Neuronal stem cell (in vitro differentiated cells): ENCODE data around the gene PIEZO2.

Experiments used
- DNase-seq: peaks from one replicate; pipeline ENCODE4 v3.0.0-alpha.2; 2013; ENCODE audit warnings: low spot score
- H2AFZ ChIP-seq: one replicate; pipeline ENCODE4 v1.6.1; 2013; ENCODE audit warnings: mild to moderate bottlenecking, low read length, inconsistent platforms
- H2AK5ac ChIP-seq: 2 replicates; pipeline ENCODE4 v1.6.1; 2013; ENCODE audit warnings: low read depth, mild to moderate bottlenecking, inconsistent platforms, low read length, moderate library complexity, mixed read lengths
- H2BK120ac ChIP-seq: 2 replicates; pipeline ENCODE4 v1.6.1; 2013; ENCODE audit warnings: low read depth, mild to moderate bottlenecking, inconsistent platforms, low read length, moderate library complexity, mixed read lengths
- H2BK12ac ChIP-seq: one replicate; pipeline ENCODE4 v1.6.1; 2013; ENCODE audit warnings: low read length, inconsistent platforms
- H2BK15ac ChIP-seq: 2 replicates; pipeline ENCODE4 v1.6.1; 2013; ENCODE audit warnings: mild to moderate bottlenecking, low read length, inconsistent platforms, mixed read lengths
- H2BK5ac ChIP-seq: one replicate; pipeline ENCODE4 v1.6.1; 2013; ENCODE audit warnings: inconsistent platforms, mild to moderate bottlenecking, low read length, moderate library complexity
- H3K14ac ChIP-seq: one replicate; pipeline ENCODE4 v1.6.1; 2013; ENCODE audit warnings: low read length, inconsistent platforms
- H3K18ac ChIP-seq: 2 replicates; pipeline ENCODE4 v1.6.1; 2013; ENCODE audit warnings: low read length, inconsistent platforms
- H3K23ac ChIP-seq: 2 replicates; pipeline ENCODE4 v1.6.1; 2013; ENCODE audit warnings: low read depth, mild to moderate bottlenecking, mixed read lengths, low read length, inconsistent platforms; ENCODE audit not compliant: poor library complexity
- H3K27ac ChIP-seq: replicated peaks from 3 replicates; pipeline ENCODE4 v1.5.1; 2013; ENCODE audit warnings: low read length, inconsistent platforms
- H3K27me3 ChIP-seq, 3 experiments: 2 replicates each; pipeline ENCODE4 v1.6.1; 2013; ENCODE audit warnings: low read length in 3 of 3, mild to moderate bottlenecking in 2 of 3, inconsistent platforms in 1 of 3, low read depth in 1 of 3, mixed read lengths in 1 of 3, moderate library complexity in 1 of 3; ENCODE audit not compliant: control insufficient read depth in 3 of 3, insufficient read depth in 3 of 3
- H3K36me3 ChIP-seq, 2 donors: replicated peaks in 1 of 2; 2 replicates each; pipeline ENCODE4 v1.6.1; 2013; ENCODE audit warnings: low read length in 2 of 2; ENCODE audit not compliant: control insufficient read depth in 2 of 2, insufficient read depth in 2 of 2
- H3K4ac ChIP-seq: 2 replicates; pipeline ENCODE4 v1.6.1; 2013; ENCODE audit warnings: inconsistent platforms, mild to moderate bottlenecking, low read length, moderate library complexity
- H3K4me1 ChIP-seq, 2 donors: 1 replicate in 1 of 2; 2 replicates in 1 of 2; pipeline ENCODE4 v1.6.1; 2013; ENCODE audit warnings: low read length in 2 of 2, low read depth in 1 of 2; ENCODE audit not compliant: control insufficient read depth in 2 of 2, insufficient read depth in 1 of 2
- H3K4me2 ChIP-seq: one replicate; pipeline ENCODE4 v1.6.1; 2013; ENCODE audit warnings: mild to moderate bottlenecking, low read length, inconsistent platforms; ENCODE audit not compliant: insufficient read depth, poor library complexity, severe bottlenecking
- H3K4me3 ChIP-seq, 2 donors: 2 replicates each; pipeline ENCODE4 v1.5.1; 2013; ENCODE audit warnings: low read length in 2 of 2, mild to moderate bottlenecking in 2 of 2, inconsistent platforms in 1 of 2, moderate library complexity in 1 of 2
- H3K79me1 ChIP-seq: one replicate; pipeline ENCODE4 v1.6.1; 2013; ENCODE audit warnings: low read depth, mild to moderate bottlenecking, inconsistent platforms, low read length, moderate library complexity
- H3K9ac ChIP-seq: one replicate; pipeline ENCODE4 v1.6.1; 2013; ENCODE audit warnings: mild to moderate bottlenecking, low read depth, low read length, inconsistent platforms; ENCODE audit not compliant: poor library complexity
- H3K9me3 ChIP-seq, 2 donors: replicated peaks in 1 of 2; 2 replicates each; pipeline versions ENCODE3 to v1.6.1; 2013; ENCODE audit warnings: low read length in 2 of 2, mild to moderate bottlenecking in 2 of 2, inconsistent platforms in 1 of 2, low read depth in 1 of 2, mixed read lengths in 1 of 2, moderate library complexity in 1 of 2; ENCODE audit not compliant: control insufficient read depth in 2 of 2, insufficient read depth in 1 of 2
- H4K8ac ChIP-seq: one replicate; pipeline ENCODE4 v1.6.1; 2013; ENCODE audit warnings: low read depth, mild to moderate bottlenecking, inconsistent platforms, low read length, moderate library complexity
- H4K91ac ChIP-seq: one replicate; pipeline ENCODE4 v1.6.1; 2013; ENCODE audit warnings: low read length, low read depth, mild to moderate bottlenecking, inconsistent platforms; ENCODE audit not compliant: poor library complexity
- WGBS, 2 donors: extraction: QIAGEN DNeasy Blood & Tissue Kit; methylation state at CpG; one replicate each; pipeline ENCODE4 v1.1.7; 2013; ENCODE audit warnings: missing lambda C conversion rate in 2 of 2, mixed read lengths in 1 of 2; ENCODE audit not compliant: insufficient read length in 2 of 2, insufficient replicate concordance in 1 of 2; ENCODE audit errors: extremely low coverage in 2 of 2; 5-methylcytosine and 5-hydroxymethylcytosine counted together

PIEZO2 gene

DNA sequence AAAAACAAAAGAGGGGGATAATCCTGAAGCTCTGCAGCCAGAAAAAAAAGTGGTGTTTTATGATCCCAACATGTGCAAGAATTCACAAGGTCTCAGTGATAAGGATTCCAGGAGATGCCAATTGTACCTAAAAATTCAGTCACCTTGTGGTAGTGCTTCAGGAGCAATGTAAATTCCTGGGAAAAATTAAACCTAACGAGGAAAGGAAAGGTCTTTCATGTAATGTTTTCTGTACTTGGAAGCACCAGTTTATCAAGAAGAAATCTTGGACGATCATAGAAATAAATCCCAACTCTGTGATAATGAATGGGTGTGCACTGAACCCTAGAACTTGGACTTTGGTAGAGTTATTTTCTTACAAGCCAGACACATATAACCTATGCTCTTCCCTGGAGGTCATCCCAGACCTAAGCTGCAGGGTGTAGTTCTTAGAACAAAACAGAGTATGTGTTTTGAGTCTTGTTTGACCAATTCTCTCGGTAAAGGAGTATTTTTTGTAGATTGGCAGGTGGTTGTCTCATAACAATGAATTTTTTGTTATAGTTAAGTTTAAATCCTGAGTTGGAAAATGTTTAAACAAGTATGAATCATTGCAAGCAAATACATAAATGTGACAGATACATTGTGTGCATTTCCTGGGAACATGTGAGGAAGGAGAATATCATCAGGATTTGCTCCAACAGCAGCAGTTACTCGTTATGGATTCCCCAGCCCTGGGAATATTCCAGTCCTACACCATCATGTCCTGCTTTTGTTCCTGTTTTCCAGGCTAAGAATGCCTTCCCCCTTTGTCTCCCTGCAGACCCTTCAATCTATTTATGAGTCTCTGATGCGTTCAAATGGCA, 399.0 kb downstream of the PIEZO2 start:
- Histone ChIP-seq H2BK12ac (no peak overlapping the region), H3K79me1 (no peaks in the 10 kb centered on the region), H4K8ac (no peak overlapping the region), H4K91ac (no peak overlapping the region), H2AFZ (no peak overlapping the region), H2BK5ac (no peak overlapping the region), H3K14ac (no peak overlapping the region), H3K9me3 (no peaks in the 10 kb centered on the region), H3K27ac (no peak overlapping the region), H3K9ac (no peak overlapping the region), H3K4me3 (no peak overlapping the region), H2BK120ac (no peak overlapping the region), H3K4me1 (peaks cover 0 to 8% of the 10 kb centered on the region in 2 donors), H2AK5ac (no peak overlapping the region), H3K18ac (no peak overlapping the region), H3K23ac (no peak overlapping the region), H3K36me3 (no peaks in the 10 kb centered on the region), H3K27me3 (no peaks in the 10 kb centered on the region), H2BK15ac (no peak overlapping the region), H3K4me2 (no peak overlapping the region), H3K4ac (no peak overlapping the region)
- no peak for DNase-seq
- WGBS, 2 donors = no CpG with 5 or more reads among the region's 5 CpGs

- WGBS, 2 donors = no CpG with 5 or more reads among the region's 1 CpG
- no peak overlapping the region for H3K4ac ChIP-seq
- H2AK5ac ChIP-seq = no peak overlapping the region
- H3K27me3 ChIP-seq = no peaks in the 10 kb centered on the region
- no peak overlapping the region for H4K91ac ChIP-seq
- peaks cover 0 to 8% of the 10 kb centered on the region in 2 donors for H3K4me1 ChIP-seq
- no peak overlapping the region for H4K8ac ChIP-seq
- H3K27ac ChIP-seq = no peak overlapping the region
- H2AFZ ChIP-seq = no peak overlapping the region
- H3K4me2 ChIP-seq = no peak overlapping the region
- H3K36me3 ChIP-seq = no peaks in the 10 kb centered on the region
- no peak overlapping the region for H3K23ac ChIP-seq
- no peak for DNase-seq
- H2BK12ac ChIP-seq = no peak overlapping the region
- no peak overlapping the region for H3K14ac ChIP-seq
- H2BK5ac ChIP-seq = no peak overlapping the region
- H3K79me1 ChIP-seq = no peaks in the 10 kb centered on the region
- no peak overlapping the region for H2BK120ac ChIP-seq
- H2BK15ac ChIP-seq = no peak overlapping the region
- H3K4me3 ChIP-seq = no peak overlapping the region
- H3K18ac ChIP-seq = no peak overlapping the region
- no peak overlapping the region for H3K9ac ChIP-seq
- no peaks in the 10 kb centered on the region for H3K9me3 ChIP-seq
Measured at GRCh38 chr18:10748641-10749040, 400.7 kb downstream of the PIEZO2 start.

- no peak overlapping the region for H3K4me2 ChIP-seq
- H2AFZ ChIP-seq = no peak overlapping the region
- no peak for DNase-seq
- no peak overlapping the region for H2BK5ac ChIP-seq
- no peak overlapping the region for H2BK12ac ChIP-seq
- no peak overlapping the region for H3K18ac ChIP-seq
- WGBS, 2 donors = no CpG with 5 or more reads among the region's 3 CpGs
- H3K4me1 ChIP-seq = peaks cover 0 to 6% of the 10 kb centered on the region in 2 donors
- no peaks in the 10 kb centered on the region for H3K9me3 ChIP-seq
- no peak overlapping the region for H4K8ac ChIP-seq
- no peak overlapping the region for H2AK5ac ChIP-seq
- no peak overlapping the region for H3K4me3 ChIP-seq
- H3K23ac ChIP-seq = no peak overlapping the region
- H3K9ac ChIP-seq = no peak overlapping the region
- H4K91ac ChIP-seq = no peak overlapping the region
- no peak overlapping the region for H2BK15ac ChIP-seq
- H2BK120ac ChIP-seq = no peak overlapping the region
- no peaks in the 10 kb centered on the region for H3K79me1 ChIP-seq
- H3K27ac ChIP-seq = no peak overlapping the region
- no peaks in the 10 kb centered on the region for H3K36me3 ChIP-seq
- H3K14ac ChIP-seq = no peak overlapping the region
- H3K27me3 ChIP-seq = no peaks in the 10 kb centered on the region
- H3K4ac ChIP-seq = no peak overlapping the region
Measured at GRCh38 chr18:10745971-10746370, 403.4 kb downstream of the PIEZO2 start.

DNA sequence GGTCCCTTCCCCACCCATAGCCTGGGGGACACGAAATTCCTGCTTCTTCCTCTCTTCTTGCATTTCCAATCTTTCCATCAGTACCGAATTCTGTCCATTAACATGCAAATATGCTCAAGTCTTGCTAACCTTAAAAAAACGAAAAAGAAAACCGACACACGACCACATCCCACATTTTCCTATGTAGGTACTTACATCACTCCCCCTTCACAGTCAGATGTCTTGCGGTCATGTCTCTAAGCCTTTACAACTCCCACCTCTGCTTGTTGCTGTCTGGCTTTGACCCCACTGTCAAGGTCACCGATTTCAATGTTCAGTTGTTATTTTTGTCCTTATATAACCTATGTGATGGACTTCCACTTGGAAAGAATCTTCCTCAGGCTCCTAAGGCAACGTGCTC, 404.1 kb downstream of the PIEZO2 start:
- H3K14ac ChIP-seq = no peak overlapping the region
- H3K36me3 ChIP-seq = no peaks in the 10 kb centered on the region
- H2BK15ac ChIP-seq = no peak overlapping the region
- WGBS, 2 donors = no CpG with 5 or more reads among the region's 8 CpGs
- H2BK12ac ChIP-seq = no peak overlapping the region
- no peak overlapping the region for H3K23ac ChIP-seq
- H2BK120ac ChIP-seq = no peak overlapping the region
- H3K18ac ChIP-seq = no peak overlapping the region
- H2AK5ac ChIP-seq = no peak overlapping the region
- no peaks in the 10 kb centered on the region for H3K9me3 ChIP-seq
- H3K4me3 ChIP-seq = no peak overlapping the region
- H4K8ac ChIP-seq = no peak overlapping the region
- peaks cover 0 to 2% of the 10 kb centered on the region in 2 donors for H3K4me1 ChIP-seq
- no peak overlapping the region for H3K9ac ChIP-seq
- no peak overlapping the region for H2BK5ac ChIP-seq
- no peak overlapping the region for H2AFZ ChIP-seq
- no peak overlapping the region for H4K91ac ChIP-seq
- DNase-seq = no peak
- H3K4me2 ChIP-seq = no peak overlapping the region
- H3K27ac ChIP-seq = no peak overlapping the region
- H3K79me1 ChIP-seq = no peaks in the 10 kb centered on the region
- H3K4ac ChIP-seq = no peak overlapping the region
- H3K27me3 ChIP-seq = no peaks in the 10 kb centered on the region
